Left lung (tissue), 10 donors: Measurements from ENCODE around the gene TRAP1. TPM values are rescaled to one million over a fixed set of nuclear protein-coding genes. Genes with fewer than 3 reads are reported as not detected.

Experiments used
- ATAC-seq: fragments of 200-7000 bp; cut with Tn5 transposase; one replicate; pipeline ENCODE4 v1.9.1; 2020; ENCODE audit warnings: moderate library complexity
- DNase-seq, 4 donors: peaks; one replicate each; pipeline ENCODE4 v3.0.0-alpha.2; 2013 to 2020
- H3K27ac ChIP-seq, 2 donors: fragments of 200-600 bp; sonication (generic) in 1 of 2; one replicate each; pipeline versions ENCODE4 v1.5.0 to v1.8.0; 2020 to 2021
- H3K27me3 ChIP-seq, 2 donors: fragments of 200-600 bp; sonication (generic) in 1 of 2; one replicate each; pipeline versions ENCODE4 v1.5.0 to v1.8.0; 2020 to 2021
- H3K36me3 ChIP-seq, 2 donors: fragments of 200-600 bp; sonication (generic) in 1 of 2; one replicate each; pipeline versions ENCODE4 v1.5.0 to v1.8.0; 2020 to 2021
- H3K4me1 ChIP-seq, 2 donors: fragments of 200-600 bp; one replicate each; pipeline ENCODE4 v1.8.0; 2021
- H3K4me3 ChIP-seq, 2 donors: fragments of 200-600 bp; sonication (generic) in 1 of 2; one replicate each; pipeline versions ENCODE4 v1.5.0 to v1.8.0; 2020 to 2021; ENCODE audit warnings: mild to moderate bottlenecking in 1 of 2
- H3K9me3 ChIP-seq, 2 donors: fragments of 200-600 bp; sonication (generic) in 1 of 2; one replicate each; pipeline versions ENCODE4 v1.5.0 to v1.8.0; 2020 to 2021
- intact Hi-C, 2 donors: fragments of 100-400 bp; cut with DNase I; formaldehyde crosslinking; loops; one replicate each; pipeline versions ENCODE4 v1.11.2 to v1.14.2; 2022
- polyA plus RNA-seq, 6 donors: library from polyadenylated mRNA; unstranded; fragments of 120-200 nt; gene quantifications; one replicate each; pipeline ENCODE4 v1.2.1, GENCODE V29; 2013; ENCODE audit not compliant: insufficient read length in 6 of 6
- total RNA-seq, 2 donors: library from RNA; stranded (reverse); fragmentation: NEBNext Ultra II Directional; extraction: Animal tissue kit (Norgen Biotek cat#: 25700); gene quantifications; one replicate each; pipeline ENCODE4 v1.2.1, GENCODE V29; 2021
- TF ChIP-seq, protein P1 (sequence below), 2 donors: fragments of 200-600 bp; sonication (generic) in 1 of 2; IDR thresholded peaks; one replicate each; pipeline versions ENCODE4 v1.5.0 to v1.8.0; 2021; ENCODE audit warnings: antibody characterized with exemption in 2 of 2
- donor health status: DM: no; HTN: yes; CAD: no.
- donor health status: DM: no; HTN: no; CAD: no.

The TRAP1 gene
- total and polyA plus RNA-seq, 8 donors = 49.1 to 100 (median 82.7) TPM

DNA sequence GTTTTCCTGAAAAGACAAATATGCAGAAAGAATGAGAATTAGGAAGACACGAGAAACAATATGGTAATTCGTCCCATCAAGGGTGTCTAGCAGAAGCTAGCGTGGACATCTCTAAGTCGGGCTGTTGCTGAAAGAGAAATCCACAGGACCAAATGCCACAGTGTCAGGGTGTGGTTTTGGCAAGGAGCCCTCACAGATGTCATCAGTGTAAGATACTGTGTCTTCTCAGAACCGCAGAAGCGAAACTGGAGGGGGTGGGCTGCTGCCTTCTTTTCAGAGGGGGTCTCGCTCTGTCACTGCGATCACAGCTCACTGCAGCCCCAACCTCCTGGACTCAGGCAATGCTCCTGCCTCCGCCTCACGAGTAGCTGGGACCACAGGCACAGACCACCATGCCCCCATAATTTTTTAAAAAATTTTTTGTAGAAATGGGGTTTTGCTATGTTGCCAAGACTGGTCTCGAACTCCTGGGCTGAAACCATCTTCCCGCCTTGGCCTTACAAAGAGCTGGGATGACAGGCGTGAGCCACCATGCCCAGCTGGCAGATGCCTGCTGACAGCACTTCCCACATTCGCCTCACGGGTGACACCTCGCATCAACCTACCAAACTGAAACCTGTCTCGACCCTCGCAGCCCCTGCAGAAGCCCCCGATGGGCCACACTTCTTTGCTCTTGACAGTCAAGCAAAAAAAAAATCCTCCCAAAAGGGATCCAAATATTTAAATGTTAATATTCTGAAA lies 26.2 kb downstream of the TRAP1 start:
- intact Hi-C loops = loop anchor here in 1 of 2 donors (10.0 kb wide), 1 partner anchor 184 kb away; no protein-coding TSS in a partner anchor
- Histone ChIP-seq H3K4me3 (no peak overlapping the region), H3K27me3 (no peaks in the 10 kb centered on the region), H3K9me3 (no peaks in the 10 kb centered on the region), H3K4me1 (peaks cover 7% of the 10 kb centered on the region in 2 donors), H3K36me3 (peaks cover 0 to 28% of the 10 kb centered on the region in 2 donors), H3K27ac (no peak overlapping the region)
- TF ChIP-seq, protein P1, sequence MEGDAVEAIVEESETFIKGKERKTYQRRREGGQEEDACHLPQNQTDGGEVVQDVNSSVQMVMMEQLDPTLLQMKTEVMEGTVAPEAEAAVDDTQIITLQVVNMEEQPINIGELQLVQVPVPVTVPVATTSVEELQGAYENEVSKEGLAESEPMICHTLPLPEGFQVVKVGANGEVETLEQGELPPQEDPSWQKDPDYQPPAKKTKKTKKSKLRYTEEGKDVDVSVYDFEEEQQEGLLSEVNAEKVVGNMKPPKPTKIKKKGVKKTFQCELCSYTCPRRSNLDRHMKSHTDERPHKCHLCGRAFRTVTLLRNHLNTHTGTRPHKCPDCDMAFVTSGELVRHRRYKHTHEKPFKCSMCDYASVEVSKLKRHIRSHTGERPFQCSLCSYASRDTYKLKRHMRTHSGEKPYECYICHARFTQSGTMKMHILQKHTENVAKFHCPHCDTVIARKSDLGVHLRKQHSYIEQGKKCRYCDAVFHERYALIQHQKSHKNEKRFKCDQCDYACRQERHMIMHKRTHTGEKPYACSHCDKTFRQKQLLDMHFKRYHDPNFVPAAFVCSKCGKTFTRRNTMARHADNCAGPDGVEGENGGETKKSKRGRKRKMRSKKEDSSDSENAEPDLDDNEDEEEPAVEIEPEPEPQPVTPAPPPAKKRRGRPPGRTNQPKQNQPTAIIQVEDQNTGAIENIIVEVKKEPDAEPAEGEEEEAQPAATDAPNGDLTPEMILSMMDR (IDR thresholded peaks at IDR 0.05) = no peak
- peak; percentile 5 for ATAC-seq
- DNase-seq = no peak

DNA sequence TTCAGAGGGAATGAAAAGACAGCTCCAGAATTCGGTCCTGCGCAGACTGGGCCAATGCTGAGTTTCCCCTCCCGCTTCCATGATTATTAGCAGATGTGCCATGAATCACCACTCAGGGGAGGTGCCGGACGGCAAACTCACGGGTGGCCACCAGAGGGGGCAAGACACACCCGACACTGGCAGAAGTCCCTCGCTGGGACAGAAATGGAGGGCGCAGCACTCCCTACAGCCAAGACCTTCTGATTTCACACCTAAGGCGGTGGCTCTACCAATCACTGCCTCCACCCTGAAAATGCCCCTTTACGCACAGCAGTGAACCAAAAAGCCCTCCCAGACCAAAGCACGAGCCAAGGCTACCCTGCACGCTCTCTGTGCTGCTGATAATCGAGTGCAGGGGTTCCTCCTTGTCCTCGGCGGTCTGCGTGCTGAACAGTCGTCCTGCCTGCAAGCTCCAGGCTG lies 26.8 kb downstream of the TRAP1 start:
- no peaks in the 10 kb centered on the region for H3K27me3 ChIP-seq
- peak; percentile 81 to 94 (median 89) for DNase-seq
- peak; percentile 99 for ATAC-seq
- no peaks in the 10 kb centered on the region for H3K9me3 ChIP-seq
- H3K36me3 ChIP-seq = peaks cover 0 to 35% of the 10 kb centered on the region in 2 donors
- intact Hi-C loops = loop anchor here in 1 of 2 donors (10.0 kb wide), 1 partner anchor 184 kb away; no protein-coding TSS in a partner anchor
- H3K27ac ChIP-seq = no peak overlapping the region
- no peak overlapping the region for H3K4me3 ChIP-seq
- H3K4me1 ChIP-seq = peaks cover 7% of the 10 kb centered on the region in 2 donors
- TF ChIP-seq, protein P1 (IDR thresholded peaks at IDR 0.05) = peak; percentile 80 to 93

DNA sequence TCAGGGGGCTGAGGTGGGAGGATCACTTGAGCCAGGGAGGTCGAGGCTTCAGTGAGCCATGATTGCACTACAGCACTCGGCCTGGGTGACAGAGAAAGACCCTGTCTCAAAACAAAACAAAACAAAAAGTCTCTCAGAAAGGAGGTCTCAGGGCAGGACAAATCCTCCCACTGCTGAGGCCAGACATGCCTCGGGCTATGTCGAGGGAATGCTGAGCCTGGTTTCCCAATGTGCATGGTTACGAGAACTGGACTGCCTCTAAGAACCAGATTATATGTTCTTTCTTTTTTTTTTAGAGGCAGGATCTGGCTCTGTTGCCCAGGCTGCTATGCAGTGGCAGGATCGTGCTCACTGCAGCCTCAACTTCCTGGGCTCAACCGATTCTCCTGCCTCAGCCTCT lies 27.6 kb downstream of the TRAP1 start:
- no peak for ATAC-seq
- no peak overlapping the region for H3K27ac ChIP-seq
- intact Hi-C loops = loop anchor here in 1 of 2 donors (10.0 kb wide), 1 partner anchor 185 kb away; no protein-coding TSS in a partner anchor

DNA sequence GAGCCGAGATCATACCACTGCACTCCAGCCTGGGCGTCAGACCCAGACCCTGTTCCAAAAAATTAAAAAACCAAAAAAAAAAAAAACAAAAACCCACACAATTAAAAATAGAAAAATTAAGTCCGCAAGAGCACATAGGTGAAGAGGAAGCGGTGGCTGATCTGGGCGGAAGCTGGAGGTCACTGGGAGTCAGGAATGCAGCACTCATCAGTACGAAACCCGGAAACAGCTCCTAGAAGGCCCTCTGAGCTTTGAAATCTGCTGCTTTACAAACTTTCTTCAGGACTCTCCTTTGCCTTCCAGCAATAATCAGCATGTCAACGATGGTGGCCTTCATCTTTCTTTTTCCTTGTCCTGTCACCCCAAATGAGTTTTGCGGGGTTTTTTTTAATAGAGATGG lies 29.5 kb downstream of the TRAP1 start:
- DNase-seq (no peak), ATAC-seq (no peak)
- intact Hi-C loops = no loop called here
- Histone ChIP-seq H3K27ac (no peak overlapping the region), H3K9me3 (no peaks in the 10 kb centered on the region), H3K36me3 (peaks cover 0 to 50% of the 10 kb centered on the region in 2 donors), H3K4me1 (peaks cover 7% of the 10 kb centered on the region in 2 donors), H3K27me3 (no peaks in the 10 kb centered on the region), H3K4me3 (no peak overlapping the region)
- TF ChIP-seq, protein P1 (IDR thresholded peaks at IDR 0.05) = no peak

More for the DNA sequence above, 27.6 kb downstream of the TRAP1 start:
- Histone ChIP-seq H3K36me3 (peaks cover 0 to 42% of the 10 kb centered on the region in 2 donors), H3K4me1 (peaks cover 7% of the 10 kb centered on the region in 2 donors), H3K4me3 (no peak overlapping the region), H3K27me3 (no peaks in the 10 kb centered on the region), H3K9me3 (no peaks in the 10 kb centered on the region)
- TF ChIP-seq, protein P1 (IDR thresholded peaks at IDR 0.05) = no peak
- no peak for DNase-seq

DNA sequence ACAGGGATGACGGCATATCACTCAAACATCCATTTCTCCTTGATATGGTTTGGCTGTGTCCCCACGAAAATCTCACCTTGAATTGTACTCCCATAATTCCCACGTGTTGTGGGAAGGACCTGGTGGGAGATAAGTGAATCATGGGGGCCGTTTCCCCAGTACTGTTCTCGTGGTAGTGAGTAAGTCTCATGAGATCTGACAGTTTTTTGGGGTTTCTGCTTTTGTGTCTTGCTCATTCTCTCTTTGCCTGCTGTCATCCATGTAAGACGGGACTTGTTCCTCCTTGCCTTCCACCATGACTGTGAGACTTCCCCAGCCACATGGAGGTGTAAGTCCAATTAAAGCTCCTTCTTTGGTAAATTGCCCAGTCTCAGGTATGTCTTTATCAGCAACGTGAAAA lies 30.3 kb downstream of the TRAP1 start:
- peaks cover 0 to 57% of the 10 kb centered on the region in 2 donors for H3K36me3 ChIP-seq
- H3K27ac ChIP-seq = no peak overlapping the region
- no peaks in the 10 kb centered on the region for H3K27me3 ChIP-seq

More for the DNA sequence above, 30.3 kb downstream of the TRAP1 start:
- Histone ChIP-seq H3K4me3 (no peak overlapping the region), H3K4me1 (peaks cover 7% of the 10 kb centered on the region in 2 donors), H3K9me3 (no peaks in the 10 kb centered on the region)
- TF ChIP-seq, protein P1 (IDR thresholded peaks at IDR 0.05) = no peak
- no peak for DNase-seq
- intact Hi-C loops = no loop called here
- no peak for ATAC-seq
